Activated CD4-positive, alpha-beta memory T cell treated with anti-CD3 and anti-CD28 coated beads, Interleukin-2, amount 10 ng/mL, durations not matched to agents 7 days and 5 days (primary cell): ENCODE results near the gene SLIT1. TPM values are rescaled to one million over a fixed set of nuclear protein-coding genes. Genes with fewer than 3 reads are reported as not detected.

Source experiments
- CTCF ChIA-PET: fragments of 350-600 bp; sonication (Branson Sonifier 250); formaldehyde crosslinking; loops from one replicate; lab custom pipeline; 2021; ENCODE audit warnings: antibody characterized with exemption, inconsistent platforms; lab: Charles Lee
- POLR2A ChIA-PET: fragments of 350-600 bp; sonication (Branson Sonifier 250); formaldehyde crosslinking; loops from one replicate; lab custom pipeline; 2021; ENCODE audit warnings: antibody characterized with exemption; lab: Charles Lee
- DNase-seq: peaks from one replicate; pipeline ENCODE4 v3.0.0-alpha.2; 2020
- H3K27ac Mint-ChIP-seq: one replicate; pipeline ENCODE4 v1.8.0; 2021; ENCODE audit warnings: mild to moderate bottlenecking, mixed read lengths
- H3K27me3 Mint-ChIP-seq: one replicate; pipeline ENCODE4 v1.8.0; 2021; ENCODE audit warnings: mixed read lengths
- H3K36me3 Mint-ChIP-seq: one replicate; pipeline ENCODE4 v1.8.0; 2021; ENCODE audit warnings: low read depth, mixed read lengths
- H3K4me1 Mint-ChIP-seq: one replicate; pipeline ENCODE4 v1.8.0; 2021; ENCODE audit warnings: mixed read lengths
- H3K4me3 Mint-ChIP-seq: one replicate; pipeline ENCODE4 v1.8.0; 2021; ENCODE audit warnings: mild to moderate bottlenecking, mixed read lengths
- H3K9me3 Mint-ChIP-seq: one replicate; pipeline ENCODE4 v1.8.0; 2021; ENCODE audit warnings: mixed read lengths
- total RNA-seq, 2 experiments: library from RNA; stranded (reverse); gene quantifications; one replicate each; pipeline ENCODE4 v1.2.3, GENCODE V29; 2021

SLIT1 gene
- total RNA-seq, 2 experiments from 2014 or later, result 0.30 to 0.35 TPM

DNA sequence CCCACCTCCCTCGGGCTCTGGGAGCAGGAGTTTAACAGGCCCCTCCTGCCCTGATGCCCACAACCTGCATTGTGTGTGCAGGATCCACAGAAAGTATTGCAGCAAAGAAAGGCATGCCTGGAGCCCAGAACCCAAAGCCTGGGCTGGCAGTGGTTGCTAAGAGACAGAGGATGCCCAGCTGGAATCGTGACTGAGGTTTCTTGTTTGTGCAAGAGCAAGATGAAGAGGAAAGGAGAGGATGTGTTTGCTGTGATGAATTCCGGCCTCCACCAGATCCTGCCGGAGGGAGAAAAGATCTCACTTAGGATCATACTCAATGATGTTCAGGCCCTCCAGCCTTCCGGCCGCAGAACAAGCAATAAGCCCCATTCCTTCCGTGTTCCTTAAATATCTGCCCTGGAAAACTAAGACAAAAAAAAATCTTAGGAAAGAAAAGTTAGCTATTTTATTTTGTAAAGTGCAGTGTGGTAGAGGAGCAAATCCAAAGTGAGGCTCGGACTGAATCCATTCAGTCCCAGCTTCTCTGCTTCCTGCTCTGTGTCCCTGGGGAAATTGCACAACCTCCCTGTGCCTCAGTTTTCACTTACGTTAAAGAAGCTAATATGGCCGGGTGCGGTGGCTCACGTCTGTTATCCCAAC is 57.1 kb downstream of the SLIT1 start:
- no peaks in the 10 kb centered on the region for H3K4me1 Mint-ChIP-seq
- H3K27me3 Mint-ChIP-seq, result peaks cover 4% of the 10 kb centered on the region
- DNase-seq, result no peak
- no peak overlapping the region for H3K27ac Mint-ChIP-seq
- POLR2A ChIA-PET, result no interaction called here
- CTCF ChIA-PET, result no interaction called here
- no peaks in the 10 kb centered on the region for H3K9me3 Mint-ChIP-seq
- no peak overlapping the region for H3K4me3 Mint-ChIP-seq
- H3K36me3 Mint-ChIP-seq, result no peaks in the 10 kb centered on the region

DNA sequence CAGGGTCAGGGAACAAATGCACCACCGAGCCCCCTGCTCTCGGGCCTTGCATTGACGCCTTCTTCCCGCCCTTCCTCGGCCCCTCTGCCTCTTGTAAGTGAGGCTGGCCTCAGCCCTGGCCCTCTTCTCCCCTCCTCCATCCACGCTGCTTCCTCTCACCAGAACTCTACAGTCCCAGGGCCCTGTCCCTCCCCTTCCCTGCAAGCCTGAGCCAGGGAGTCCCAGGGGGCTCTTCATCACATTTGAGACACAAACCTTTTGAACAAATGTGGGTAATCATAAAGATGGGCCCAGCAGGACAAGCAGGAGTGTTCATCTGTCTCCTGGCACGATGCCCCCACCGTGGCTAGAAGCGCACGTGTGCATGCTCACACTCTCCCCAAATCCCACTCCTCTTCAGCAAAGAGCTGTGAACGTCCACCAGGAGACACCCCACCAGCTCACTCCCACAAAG is 57.7 kb downstream of the SLIT1 start:
- H3K27ac Mint-ChIP-seq, result no peak overlapping the region
- no peak overlapping the region for H3K4me3 Mint-ChIP-seq
- DNase-seq, result no peak
- H3K4me1 Mint-ChIP-seq, result no peaks in the 10 kb centered on the region
- peaks cover 7% of the 10 kb centered on the region for H3K27me3 Mint-ChIP-seq
- no peaks in the 10 kb centered on the region for H3K9me3 Mint-ChIP-seq
- ChIA-PET POLR2A (interaction anchor here (0.7 kb wide), 1 partner anchor 24 kb away, joined by 4 read pairs; no protein-coding TSS in a partner anchor), CTCF (no interaction called here)
- no peaks in the 10 kb centered on the region for H3K36me3 Mint-ChIP-seq

DNA sequence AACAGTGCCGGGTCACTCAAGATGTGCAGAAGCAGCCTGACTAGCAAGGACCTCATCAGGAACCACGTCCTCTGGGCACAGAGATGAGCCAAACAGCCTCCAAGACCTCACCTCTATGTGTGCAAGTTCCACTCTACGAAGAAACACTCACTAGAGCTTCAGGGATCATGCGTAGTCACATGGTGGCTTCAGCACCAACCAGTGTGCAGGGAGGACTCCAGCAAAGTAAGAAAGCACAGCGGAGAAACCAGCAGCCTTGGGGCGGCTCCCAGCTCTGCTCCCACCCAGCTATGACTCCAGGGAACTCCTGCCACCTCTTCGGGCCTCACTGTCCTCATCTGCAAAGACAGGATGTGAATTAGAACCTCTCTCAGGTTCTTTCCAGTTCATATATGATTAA is 58.2 kb downstream of the SLIT1 start:
- peaks cover 11% of the 10 kb centered on the region for H3K27me3 Mint-ChIP-seq
- no peaks in the 10 kb centered on the region for H3K4me1 Mint-ChIP-seq
- POLR2A ChIA-PET, result interaction anchor here (0.7 kb wide), 1 partner anchor 24 kb away, joined by 4 read pairs; no protein-coding TSS in a partner anchor
- no peak for DNase-seq
- no peak overlapping the region for H3K27ac Mint-ChIP-seq
- H3K36me3 Mint-ChIP-seq, result no peaks in the 10 kb centered on the region
- no peak overlapping the region for H3K4me3 Mint-ChIP-seq
- CTCF ChIA-PET, result interaction anchor here (1.2 kb wide), 1 partner anchor 83 kb away, joined by 3 read pairs; no protein-coding TSS in a partner anchor
- H3K9me3 Mint-ChIP-seq, result no peaks in the 10 kb centered on the region

DNA sequence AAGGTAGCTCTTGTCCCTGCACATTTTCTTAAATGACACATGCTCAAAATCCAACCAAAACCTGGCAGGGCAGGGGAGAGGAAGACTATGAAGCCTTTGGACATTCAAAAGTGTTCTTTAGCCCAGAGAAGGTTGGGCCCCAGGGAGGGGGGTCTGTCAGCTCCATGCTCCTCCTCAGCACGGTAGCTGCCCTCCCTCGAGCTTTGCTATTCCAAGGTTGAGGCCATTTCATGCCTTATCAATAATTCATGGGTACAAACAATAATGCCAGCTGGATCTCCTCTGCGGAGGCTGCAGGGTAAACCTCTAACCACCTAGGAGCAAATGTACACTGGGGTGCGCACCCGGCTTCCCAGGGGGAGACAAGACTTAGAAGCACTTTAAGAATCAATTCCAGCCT is 61.5 kb downstream of the SLIT1 start:
- no peak overlapping the region for H3K4me3 Mint-ChIP-seq
- CTCF ChIA-PET, result interaction anchor here (0.8 to 2.9 kb wide), 4 partner anchors 42 to 111 kb away, joined by 3 to 7 read pairs (median 4); no protein-coding TSS in a partner anchor

DNA sequence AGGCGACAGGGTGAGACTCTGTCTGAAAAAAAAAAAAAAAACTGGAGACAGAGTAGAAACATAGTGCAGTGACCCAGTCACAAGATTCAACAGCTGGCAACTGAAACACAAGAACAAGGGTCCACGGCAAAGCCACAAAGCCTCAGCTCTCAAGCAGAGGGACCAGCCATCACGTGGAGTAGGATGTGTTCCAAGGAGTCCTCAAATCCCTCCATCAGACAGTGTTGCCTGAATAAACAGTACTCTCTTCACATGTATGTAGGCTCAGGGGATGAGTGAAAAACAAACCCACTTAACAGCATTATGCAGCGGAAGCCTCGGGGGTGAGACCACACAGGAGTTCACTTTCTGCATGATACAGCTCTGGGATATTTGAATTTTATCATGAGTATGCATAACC is 62.0 kb downstream of the SLIT1 start:
- peaks cover 22% of the 10 kb centered on the region for H3K27me3 Mint-ChIP-seq
- no peak overlapping the region for H3K27ac Mint-ChIP-seq
- DNase-seq, result no peak
- H3K4me1 Mint-ChIP-seq, result no peaks in the 10 kb centered on the region
- H3K36me3 Mint-ChIP-seq, result no peaks in the 10 kb centered on the region
- no peak overlapping the region for H3K4me3 Mint-ChIP-seq
- CTCF ChIA-PET, result interaction anchor here (0.7 to 2.9 kb wide), 5 partner anchors 42 to 248 kb away, joined by 3 to 7 read pairs (median 5); no protein-coding TSS in a partner anchor
- H3K9me3 Mint-ChIP-seq, result no peaks in the 10 kb centered on the region
- POLR2A ChIA-PET, result no interaction called here

More for the DNA sequence above, 61.5 kb downstream of the SLIT1 start:
- Mint-ChIP-seq H3K36me3 (no peaks in the 10 kb centered on the region), H3K27me3 (peaks cover 23% of the 10 kb centered on the region), H3K4me1 (no peaks in the 10 kb centered on the region), H3K9me3 (no peaks in the 10 kb centered on the region), H3K27ac (no peak overlapping the region)
- no peak for DNase-seq
- POLR2A ChIA-PET, result no interaction called here

DNA sequence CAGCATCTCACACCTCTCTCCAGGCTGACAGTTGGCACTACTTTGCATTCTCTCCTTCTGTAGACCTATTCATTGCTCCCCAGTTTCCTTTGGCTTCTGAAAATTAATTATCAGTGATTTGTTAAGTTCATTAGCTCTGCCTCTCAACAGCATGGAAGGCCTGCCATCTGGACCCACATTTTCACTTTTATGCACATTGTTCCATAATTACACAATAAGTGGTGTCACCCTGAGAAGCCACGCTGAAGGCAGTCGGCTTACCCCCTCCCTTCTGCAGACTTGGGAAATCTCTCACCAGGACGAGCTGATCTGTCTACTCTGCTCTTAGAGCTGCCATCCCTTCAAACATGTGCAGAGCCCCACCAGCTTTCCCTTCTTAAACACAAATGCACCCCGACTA is 64.7 kb downstream of the SLIT1 start:
- Mint-ChIP-seq H3K4me1 (no peaks in the 10 kb centered on the region), H3K27ac (no peak overlapping the region), H3K36me3 (no peaks in the 10 kb centered on the region), H3K9me3 (no peaks in the 10 kb centered on the region), H3K27me3 (peaks cover 22% of the 10 kb centered on the region), H3K4me3 (no peak overlapping the region)
- CTCF ChIA-PET, result interaction anchor here (1.5 kb wide), 1 partner anchor 89 kb away, joined by 3 read pairs; no protein-coding TSS in a partner anchor
- DNase-seq, result no peak
- POLR2A ChIA-PET, result no interaction called here

DNA sequence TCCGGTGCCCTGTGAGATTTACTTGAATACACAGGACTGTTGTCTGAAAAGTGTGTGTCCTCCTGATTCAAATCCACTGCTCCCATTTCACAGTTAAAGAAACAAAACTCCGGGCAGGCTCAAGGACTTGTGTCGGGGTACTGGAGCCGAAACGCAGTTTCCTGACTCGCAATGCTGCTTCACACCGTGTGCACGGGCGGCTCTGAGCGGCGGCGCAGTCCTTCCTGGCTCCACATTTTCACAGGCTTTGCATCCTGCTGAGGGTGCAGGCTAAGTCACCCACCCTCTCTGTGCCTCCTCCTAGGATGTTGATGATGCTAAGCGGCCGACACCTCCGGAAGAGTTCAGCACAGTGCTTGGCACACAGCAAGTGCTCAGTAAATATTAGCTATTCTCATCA is 65.4 kb downstream of the SLIT1 start:
- H3K4me3 Mint-ChIP-seq, result no peak overlapping the region
- no peaks in the 10 kb centered on the region for H3K4me1 Mint-ChIP-seq
- CTCF ChIA-PET, result no interaction called here
- no peaks in the 10 kb centered on the region for H3K9me3 Mint-ChIP-seq
- DNase-seq, result no peak
- no peaks in the 10 kb centered on the region for H3K36me3 Mint-ChIP-seq
- no peak overlapping the region for H3K27ac Mint-ChIP-seq
- peaks cover 25% of the 10 kb centered on the region for H3K27me3 Mint-ChIP-seq
- POLR2A ChIA-PET, result interaction anchor here (0.6 kb wide), 1 partner anchor 131 kb away, joined by 3 read pairs; no protein-coding TSS in a partner anchor

DNA sequence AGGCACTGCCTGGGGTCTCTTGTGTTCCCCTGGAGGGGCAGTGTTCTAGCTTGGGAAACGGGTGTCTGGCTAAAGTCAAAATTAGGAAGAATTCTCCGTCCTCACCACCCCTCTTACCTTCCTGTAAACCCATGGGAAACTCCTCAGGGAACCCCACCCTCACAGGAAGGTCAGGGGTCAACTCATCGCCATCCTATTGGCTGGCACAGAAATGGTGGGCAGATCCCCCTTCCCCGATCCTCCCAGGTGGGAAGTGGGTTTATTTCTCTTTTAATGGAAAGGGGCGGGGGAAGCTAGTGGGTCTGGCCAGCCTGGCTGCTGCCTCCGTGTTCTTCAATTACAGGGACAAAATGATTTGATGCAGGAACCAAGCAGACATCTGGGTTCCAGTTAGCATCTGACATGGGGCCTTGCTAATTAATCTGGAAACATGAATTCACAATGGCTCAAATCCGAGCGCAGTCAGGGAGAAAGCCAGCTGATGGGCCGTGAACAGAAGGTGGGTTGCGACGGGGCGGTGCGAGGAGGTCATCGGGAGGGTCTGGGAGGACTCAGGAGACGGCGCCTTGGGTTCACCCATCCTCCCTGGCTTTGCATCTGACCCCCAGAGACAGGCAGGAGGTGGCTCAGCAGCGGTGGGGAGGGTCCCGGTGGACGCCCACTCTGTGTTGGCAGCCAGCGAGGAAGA is 66.6 kb downstream of the SLIT1 start:
- ChIA-PET CTCF (interaction anchor here (0.7 to 1.8 kb wide), 3 partner anchors 46 to 91 kb away, joined by 3 to 5 read pairs (median 5); no protein-coding TSS in a partner anchor), POLR2A (no interaction called here)
- H3K9me3 Mint-ChIP-seq, result no peaks in the 10 kb centered on the region
- no peak overlapping the region for H3K4me3 Mint-ChIP-seq
- no peak for DNase-seq
- H3K27me3 Mint-ChIP-seq, result peaks cover 25% of the 10 kb centered on the region
- no peaks in the 10 kb centered on the region for H3K4me1 Mint-ChIP-seq
- H3K36me3 Mint-ChIP-seq, result no peaks in the 10 kb centered on the region
- H3K27ac Mint-ChIP-seq, result no peak overlapping the region

DNA sequence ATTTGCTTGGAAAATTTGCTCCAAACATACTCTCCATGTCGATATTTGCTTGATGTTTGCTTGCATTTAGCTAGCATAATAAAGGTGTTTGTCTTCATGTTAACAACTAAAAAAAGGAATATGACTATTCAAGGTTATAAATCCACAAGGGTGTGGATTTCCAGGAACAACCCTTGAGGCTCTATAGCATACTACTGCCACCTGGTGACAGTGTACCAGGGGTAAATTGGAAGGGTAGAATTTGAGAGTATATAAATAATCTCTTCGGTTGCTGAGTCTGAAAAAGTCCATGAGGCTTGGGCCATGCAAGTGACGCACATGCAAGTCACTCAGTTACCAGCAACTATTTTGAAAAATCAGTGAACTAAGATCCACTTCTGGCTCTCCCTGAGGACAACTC is 68.4 kb downstream of the SLIT1 start:
- no peak for DNase-seq
- CTCF ChIA-PET, result interaction anchor here (1.3 to 1.8 kb wide), 4 partner anchors 10 to 93 kb away, joined by 3 to 15 read pairs (median 4); no protein-coding TSS in a partner anchor
- Mint-ChIP-seq H3K9me3 (no peaks in the 10 kb centered on the region), H3K4me3 (no peak overlapping the region), H3K27me3 (peaks cover 18% of the 10 kb centered on the region), H3K4me1 (no peaks in the 10 kb centered on the region), H3K36me3 (no peaks in the 10 kb centered on the region), H3K27ac (no peak overlapping the region)
- POLR2A ChIA-PET, result no interaction called here

DNA sequence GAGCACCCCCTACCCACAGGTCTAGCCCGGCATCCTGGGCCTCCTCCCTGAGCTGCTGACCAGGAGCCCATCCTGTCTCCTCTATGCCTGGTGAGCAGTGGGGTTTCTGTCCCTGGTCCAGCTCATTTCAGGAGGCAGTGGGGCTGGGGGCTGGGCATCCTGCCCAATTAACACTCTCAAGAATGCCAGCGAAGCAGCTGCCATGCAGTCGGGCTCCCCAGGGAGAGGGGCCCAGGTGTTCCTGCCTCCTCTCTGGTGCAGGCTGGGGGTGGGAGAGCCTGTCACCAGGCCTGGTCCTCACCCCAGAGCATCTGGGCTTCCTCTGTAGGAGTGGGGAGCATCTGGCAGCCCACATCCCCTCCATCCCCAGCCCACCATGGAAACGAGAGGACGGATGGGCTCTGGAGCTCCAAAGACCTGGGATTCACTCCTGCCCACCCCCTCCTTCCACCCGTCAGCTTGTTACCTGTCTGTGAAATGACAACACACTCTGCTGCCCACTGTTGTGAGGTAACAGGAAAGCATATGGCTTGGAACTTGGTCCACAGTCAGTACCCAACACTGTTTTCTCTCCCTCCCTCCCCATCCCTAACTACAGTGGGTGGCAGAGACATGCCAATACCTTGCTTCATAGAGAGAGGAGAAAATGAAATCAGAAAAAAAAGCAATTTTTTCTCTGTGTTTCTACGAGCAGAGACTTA is 69.1 kb downstream of the SLIT1 start:
- no peaks in the 10 kb centered on the region for H3K9me3 Mint-ChIP-seq
- H3K27ac Mint-ChIP-seq, result no peak overlapping the region
- ChIA-PET CTCF (interaction anchor here (1.7 to 1.8 kb wide), 2 partner anchors 44 to 91 kb away, joined by 4 to 15 read pairs; no protein-coding TSS in a partner anchor), POLR2A (no interaction called here)
- H3K4me3 Mint-ChIP-seq, result no peak overlapping the region
- no peaks in the 10 kb centered on the region for H3K36me3 Mint-ChIP-seq
- no peaks in the 10 kb centered on the region for H3K4me1 Mint-ChIP-seq
- no peak for DNase-seq
- H3K27me3 Mint-ChIP-seq, result peaks cover 18% of the 10 kb centered on the region

DNA sequence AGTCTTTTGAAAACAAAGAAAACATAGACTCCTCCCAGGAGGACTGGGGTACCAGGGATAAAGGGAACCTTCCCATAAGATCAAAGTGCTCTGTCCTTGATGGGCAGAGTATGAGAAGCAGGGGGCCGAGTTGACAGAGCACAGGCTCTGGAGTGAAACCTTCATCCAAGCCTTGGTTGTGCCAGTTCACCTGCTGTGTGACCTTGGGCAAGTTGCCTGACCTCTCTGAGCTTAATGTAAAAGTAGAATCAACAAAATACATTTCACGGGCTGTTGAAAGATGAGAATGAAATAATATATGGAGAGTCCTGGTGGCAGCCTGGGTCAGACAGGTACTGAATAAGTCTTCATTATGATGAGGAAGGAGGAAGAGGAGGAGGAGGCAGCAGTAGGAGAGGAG is 69.9 kb downstream of the SLIT1 start:
- Mint-ChIP-seq H3K27ac (no peak overlapping the region), H3K4me1 (no peaks in the 10 kb centered on the region), H3K27me3 (peaks cover 11% of the 10 kb centered on the region), H3K36me3 (no peaks in the 10 kb centered on the region), H3K9me3 (no peaks in the 10 kb centered on the region), H3K4me3 (no peak overlapping the region)
- POLR2A ChIA-PET, result no interaction called here
- CTCF ChIA-PET, result no interaction called here
- no peak for DNase-seq

DNA sequence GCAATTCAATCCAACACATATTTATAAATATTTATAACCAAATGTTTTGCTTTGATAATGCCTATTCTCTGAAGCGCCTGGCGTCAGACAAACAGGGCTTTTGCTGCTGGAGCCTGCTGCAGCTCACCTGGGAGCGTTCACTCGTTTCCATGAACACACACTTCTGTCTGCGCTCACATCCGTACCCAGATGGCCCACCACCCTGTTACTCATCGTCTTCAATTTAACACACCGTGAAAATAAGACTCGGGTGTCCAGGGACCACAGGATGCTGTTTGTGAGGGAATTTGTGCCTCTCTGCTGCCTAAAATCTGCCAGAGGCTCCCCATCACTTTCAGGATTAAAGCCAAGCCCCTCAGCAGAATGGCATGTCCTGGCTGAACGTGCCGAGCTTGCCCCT is 74.1 kb downstream of the SLIT1 start:
- no peaks in the 10 kb centered on the region for H3K36me3 Mint-ChIP-seq
- H3K27ac Mint-ChIP-seq, result no peak overlapping the region
- ChIA-PET CTCF (no interaction called here), POLR2A (no interaction called here)
- no peak overlapping the region for H3K4me3 Mint-ChIP-seq
- no peaks in the 10 kb centered on the region for H3K4me1 Mint-ChIP-seq
- H3K27me3 Mint-ChIP-seq, result peaks cover 24% of the 10 kb centered on the region
- no peaks in the 10 kb centered on the region for H3K9me3 Mint-ChIP-seq
- DNase-seq, result no peak

DNA sequence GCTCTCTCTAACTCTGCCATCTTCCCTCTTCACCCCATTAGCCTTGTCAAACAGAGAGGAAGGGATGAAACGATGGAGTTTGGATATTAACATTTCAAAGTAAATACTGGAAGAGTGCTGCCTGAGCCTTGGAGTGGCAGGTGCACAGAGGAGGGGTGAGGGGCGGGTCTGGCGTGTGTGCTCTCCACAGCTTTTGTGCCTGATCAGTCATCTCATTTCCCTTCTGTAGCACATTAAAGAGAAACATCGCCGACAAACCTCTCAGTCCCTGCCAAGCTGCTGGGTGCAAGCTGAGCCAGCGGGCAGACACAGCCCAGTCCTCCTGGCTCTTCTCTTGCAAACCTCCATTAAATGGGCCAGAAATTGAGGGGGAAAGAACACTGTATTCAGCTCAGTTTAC is 76.2 kb downstream of the SLIT1 start:
- POLR2A ChIA-PET, result no interaction called here
- no peaks in the 10 kb centered on the region for H3K4me1 Mint-ChIP-seq
- no peak for DNase-seq

More for the DNA sequence above, 76.2 kb downstream of the SLIT1 start:
- no peaks in the 10 kb centered on the region for H3K9me3 Mint-ChIP-seq
- CTCF ChIA-PET, result interaction anchor here (1.3 kb wide), 1 partner anchor 29 kb away, joined by 3 read pairs; no protein-coding TSS in a partner anchor
- no peak overlapping the region for H3K27ac Mint-ChIP-seq
- H3K4me3 Mint-ChIP-seq, result no peak overlapping the region
- H3K36me3 Mint-ChIP-seq, result no peaks in the 10 kb centered on the region
- H3K27me3 Mint-ChIP-seq, result peaks cover 22% of the 10 kb centered on the region
